ENCODE measurements around the gene CCNI.

Gene CCNI

DNA sequence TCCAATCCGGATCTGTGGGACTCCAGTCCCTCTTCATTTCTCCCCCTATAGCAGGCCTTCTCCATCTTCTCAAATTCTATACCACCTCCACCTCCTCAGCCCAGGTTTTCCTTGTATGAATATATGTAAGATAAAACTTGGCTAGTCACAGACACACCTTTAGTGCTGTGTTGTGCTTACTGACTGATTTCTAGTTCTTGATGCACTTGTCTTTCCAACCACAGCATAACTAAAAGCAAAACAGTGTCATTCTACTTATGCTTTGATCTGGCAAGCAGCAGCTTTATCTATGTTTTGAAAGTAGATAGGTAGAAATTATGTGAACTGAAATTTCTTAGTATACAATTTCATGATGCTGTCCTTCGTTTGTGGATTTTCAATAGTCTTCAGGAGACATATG lies 47.5 kb downstream of the CCNI start:
- Histone ChIP-seq H3K4me1 (ENCODE audit: control insufficient read depth in 2 of 2, insufficient read depth in 2 of 2, low read length in 2 of 2) (no peaks in the 10 kb centered on the region), H3K27ac (ENCODE audit: low read depth in 2 of 2, low read length in 2 of 2) (no peak overlapping the region), H3K9me3 (ENCODE audit: control insufficient read depth in 2 of 2, low read length in 2 of 2) (no peaks in the 10 kb centered on the region), H3K4me3 (ENCODE audit: low read length in 2 of 2) (no peak overlapping the region), H3K27me3 (ENCODE audit: control insufficient read depth in 2 of 2, insufficient read depth in 2 of 2, low read length in 2 of 2) (no peaks in the 10 kb centered on the region), H3K9ac (ENCODE audit: low read depth in 1 of 2, low read length in 2 of 2) (no peak overlapping the region), H3K36me3 (ENCODE audit: control insufficient read depth in 2 of 2, insufficient read depth in 2 of 2, low read length in 2 of 2) (peaks cover 41 to 79% of the 10 kb centered on the region in 2 donors)

DNA sequence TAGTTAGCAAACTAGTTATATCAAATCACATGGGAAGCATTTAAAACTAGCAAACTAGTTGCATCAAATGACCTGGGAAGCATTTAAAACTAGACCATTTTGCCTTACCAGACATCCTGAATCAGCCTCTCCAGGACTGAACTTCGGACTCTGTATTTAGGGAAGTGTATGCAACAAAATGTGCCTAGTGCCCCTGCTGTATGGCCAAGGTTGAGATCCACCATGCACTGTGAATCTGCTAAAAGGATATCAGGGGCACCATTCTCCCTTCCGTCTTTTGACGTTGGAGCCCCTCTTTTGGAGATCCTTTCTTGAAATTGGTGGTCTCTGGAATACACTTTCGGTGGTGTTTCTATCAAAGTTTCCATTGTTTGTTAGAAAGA lies 49.5 kb downstream of the CCNI start:
- H3K36me3 ChIP-seq (ENCODE audit: control insufficient read depth in 2 of 2, insufficient read depth in 2 of 2, low read length in 2 of 2) = peaks cover 35 to 64% of the 10 kb centered on the region in 2 donors
- H3K4me3 ChIP-seq (ENCODE audit: low read length in 2 of 2) = no peak overlapping the region
- H3K9ac ChIP-seq (ENCODE audit: low read depth in 1 of 2, low read length in 2 of 2) = no peak overlapping the region
- no peaks in the 10 kb centered on the region for H3K27me3 ChIP-seq (ENCODE audit: control insufficient read depth in 2 of 2, insufficient read depth in 2 of 2, low read length in 2 of 2)
- no peak overlapping the region for H3K27ac ChIP-seq (ENCODE audit: low read depth in 2 of 2, low read length in 2 of 2)
- no peaks in the 10 kb centered on the region for H3K4me1 ChIP-seq (ENCODE audit: control insufficient read depth in 2 of 2, insufficient read depth in 2 of 2, low read length in 2 of 2)
- no peaks in the 10 kb centered on the region for H3K9me3 ChIP-seq (ENCODE audit: control insufficient read depth in 2 of 2, low read length in 2 of 2)

- no peaks in the 10 kb centered on the region for H3K4me1 ChIP-seq (ENCODE audit: control insufficient read depth in 2 of 2, insufficient read depth in 2 of 2, low read length in 2 of 2)
- no peaks in the 10 kb centered on the region for H3K27me3 ChIP-seq (ENCODE audit: control insufficient read depth in 2 of 2, insufficient read depth in 2 of 2, low read length in 2 of 2)
- no peak overlapping the region for H3K27ac ChIP-seq (ENCODE audit: low read depth in 2 of 2, low read length in 2 of 2)
- H3K9me3 ChIP-seq (ENCODE audit: control insufficient read depth in 2 of 2, low read length in 2 of 2) = no peaks in the 10 kb centered on the region
- peaks cover 37 to 64% of the 10 kb centered on the region in 2 donors for H3K36me3 ChIP-seq (ENCODE audit: control insufficient read depth in 2 of 2, insufficient read depth in 2 of 2, low read length in 2 of 2)
- H3K9ac ChIP-seq (ENCODE audit: low read depth in 1 of 2, low read length in 2 of 2) = no peak overlapping the region
- no peak overlapping the region for H3K4me3 ChIP-seq (ENCODE audit: low read length in 2 of 2)
Measured at GRCh38 chr4:77025643-77026321, 50.0 kb downstream of the CCNI start.

DNA sequence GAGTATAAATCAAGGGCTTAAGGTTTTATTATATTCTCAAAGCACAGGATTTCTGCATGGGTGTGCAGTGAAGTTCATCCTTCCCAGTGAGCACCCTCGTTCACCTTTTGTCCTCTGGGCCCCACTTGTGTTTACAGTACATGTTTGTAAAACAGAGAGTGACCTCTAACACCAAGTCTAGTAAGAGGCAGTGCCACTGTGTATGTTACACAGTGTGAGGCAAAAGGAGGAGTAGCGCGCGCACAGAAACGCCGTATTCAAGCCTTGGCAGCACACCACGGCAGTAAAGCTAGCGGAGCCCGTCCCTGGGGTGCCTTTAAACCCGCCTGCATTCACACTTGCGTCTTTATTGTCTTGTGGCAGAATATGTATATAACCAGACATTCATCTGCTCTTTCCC lies 51.9 kb downstream of the CCNI start:
- Histone ChIP-seq H3K36me3 (ENCODE audit: control insufficient read depth in 2 of 2, insufficient read depth in 2 of 2, low read length in 2 of 2) (peaks cover 52 to 69% of the 10 kb centered on the region in 2 donors), H3K27me3 (ENCODE audit: control insufficient read depth in 2 of 2, insufficient read depth in 2 of 2, low read length in 2 of 2) (no peaks in the 10 kb centered on the region), H3K27ac (ENCODE audit: low read depth in 2 of 2, low read length in 2 of 2) (no peak overlapping the region), H3K9me3 (ENCODE audit: control insufficient read depth in 2 of 2, low read length in 2 of 2) (no peaks in the 10 kb centered on the region), H3K4me3 (ENCODE audit: low read length in 2 of 2) (no peak overlapping the region), H3K9ac (ENCODE audit: low read depth in 1 of 2, low read length in 2 of 2) (no peak overlapping the region), H3K4me1 (ENCODE audit: control insufficient read depth in 2 of 2, insufficient read depth in 2 of 2, low read length in 2 of 2) (no peaks in the 10 kb centered on the region)

GRCh38 chr4:77022560-77023179 lies 53.1 kb downstream of the CCNI start:
- no peak overlapping the region for H3K9ac ChIP-seq (ENCODE audit: low read depth in 1 of 2, low read length in 2 of 2)

GRCh38 chr4:77021614-77022089 lies 54.1 kb downstream of the CCNI start:
- Histone ChIP-seq H3K4me1 (ENCODE audit: control insufficient read depth in 2 of 2, insufficient read depth in 2 of 2, low read length in 2 of 2) (no peaks in the 10 kb centered on the region), H3K9ac (ENCODE audit: low read depth in 1 of 2, low read length in 2 of 2) (no peak overlapping the region), H3K9me3 (ENCODE audit: control insufficient read depth in 2 of 2, low read length in 2 of 2) (no peaks in the 10 kb centered on the region), H3K36me3 (ENCODE audit: control insufficient read depth in 2 of 2, insufficient read depth in 2 of 2, low read length in 2 of 2) (peaks cover 51 to 55% of the 10 kb centered on the region in 2 donors), H3K27me3 (ENCODE audit: control insufficient read depth in 2 of 2, insufficient read depth in 2 of 2, low read length in 2 of 2) (no peaks in the 10 kb centered on the region), H3K27ac (ENCODE audit: low read depth in 2 of 2, low read length in 2 of 2) (no peak overlapping the region), H3K4me3 (ENCODE audit: low read length in 2 of 2) (no peak overlapping the region)

More at GRCh38 chr4:77022560-77023179, 53.1 kb downstream of the CCNI start:
- Histone ChIP-seq H3K27me3 (ENCODE audit: control insufficient read depth in 2 of 2, insufficient read depth in 2 of 2, low read length in 2 of 2) (no peaks in the 10 kb centered on the region), H3K9me3 (ENCODE audit: control insufficient read depth in 2 of 2, low read length in 2 of 2) (no peaks in the 10 kb centered on the region), H3K4me1 (ENCODE audit: control insufficient read depth in 2 of 2, insufficient read depth in 2 of 2, low read length in 2 of 2) (no peaks in the 10 kb centered on the region), H3K36me3 (ENCODE audit: control insufficient read depth in 2 of 2, insufficient read depth in 2 of 2, low read length in 2 of 2) (peaks cover 50 to 61% of the 10 kb centered on the region in 2 donors), H3K27ac (ENCODE audit: low read depth in 2 of 2, low read length in 2 of 2) (no peak overlapping the region), H3K4me3 (ENCODE audit: low read length in 2 of 2) (no peak overlapping the region)

DNA sequence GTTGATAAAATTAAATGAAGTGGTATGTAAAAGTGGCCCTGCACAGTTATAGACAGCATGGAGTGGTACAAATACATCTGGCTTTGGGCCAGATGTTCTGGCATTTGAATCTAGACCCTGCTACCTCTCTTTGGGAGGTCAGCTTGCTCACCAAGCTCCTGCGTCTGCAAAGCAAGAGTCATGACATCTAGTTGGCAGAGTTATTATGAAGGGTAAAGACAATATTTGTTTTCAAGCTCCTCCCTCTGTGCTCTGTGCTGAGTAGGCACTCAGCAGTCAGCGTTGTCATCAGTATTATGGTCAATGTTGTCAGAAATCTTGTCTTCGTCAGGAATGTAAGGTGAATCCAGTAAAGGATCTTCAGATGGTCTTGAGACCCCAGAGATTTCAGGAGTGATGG lies 55.8 kb downstream of the CCNI start:
- no peaks in the 10 kb centered on the region for H3K9me3 ChIP-seq (ENCODE audit: control insufficient read depth in 2 of 2, low read length in 2 of 2)
- H3K27ac ChIP-seq (ENCODE audit: low read depth in 2 of 2, low read length in 2 of 2) = no peak overlapping the region
- peaks cover 56 to 64% of the 10 kb centered on the region in 2 donors for H3K36me3 ChIP-seq (ENCODE audit: control insufficient read depth in 2 of 2, insufficient read depth in 2 of 2, low read length in 2 of 2)
- no peak overlapping the region for H3K9ac ChIP-seq (ENCODE audit: low read depth in 1 of 2, low read length in 2 of 2)
- H3K4me1 ChIP-seq (ENCODE audit: control insufficient read depth in 2 of 2, insufficient read depth in 2 of 2, low read length in 2 of 2) = no peaks in the 10 kb centered on the region
- no peak overlapping the region for H3K4me3 ChIP-seq (ENCODE audit: low read length in 2 of 2)
- no peaks in the 10 kb centered on the region for H3K27me3 ChIP-seq (ENCODE audit: control insufficient read depth in 2 of 2, insufficient read depth in 2 of 2, low read length in 2 of 2)

DNA sequence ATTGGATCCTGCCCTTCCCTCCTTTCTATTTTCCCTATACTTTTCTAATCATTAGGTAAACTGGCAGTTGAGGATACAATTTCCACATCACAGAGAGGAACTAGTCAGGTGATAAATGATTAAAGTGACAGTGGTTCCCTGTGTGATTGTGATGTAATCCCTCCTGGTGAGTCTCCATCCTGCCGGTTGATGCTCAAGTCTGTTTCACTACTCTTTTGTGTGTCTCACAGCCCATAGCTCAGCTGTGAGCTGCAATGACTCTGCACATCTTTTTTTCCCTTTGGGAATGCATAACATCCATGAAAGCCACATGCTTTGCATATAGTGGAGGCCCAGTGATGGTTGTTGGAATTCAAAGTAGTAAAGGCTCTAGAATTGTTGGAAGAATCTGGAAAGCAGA lies 60.4 kb downstream of the CCNI start:
- Histone ChIP-seq H3K9me3 (ENCODE audit: control insufficient read depth in 2 of 2, low read length in 2 of 2) (no peaks in the 10 kb centered on the region), H3K27me3 (ENCODE audit: control insufficient read depth in 2 of 2, insufficient read depth in 2 of 2, low read length in 2 of 2) (no peaks in the 10 kb centered on the region), H3K27ac (ENCODE audit: low read depth in 2 of 2, low read length in 2 of 2) (no peak overlapping the region), H3K4me3 (ENCODE audit: low read length in 2 of 2) (no peak overlapping the region), H3K36me3 (ENCODE audit: control insufficient read depth in 2 of 2, insufficient read depth in 2 of 2, low read length in 2 of 2) (peaks cover 42 to 51% of the 10 kb centered on the region in 2 donors), H3K4me1 (ENCODE audit: control insufficient read depth in 2 of 2, insufficient read depth in 2 of 2, low read length in 2 of 2) (peaks cover 0 to 3% of the 10 kb centered on the region in 2 donors), H3K9ac (ENCODE audit: low read depth in 1 of 2, low read length in 2 of 2) (no peak overlapping the region)

DNA sequence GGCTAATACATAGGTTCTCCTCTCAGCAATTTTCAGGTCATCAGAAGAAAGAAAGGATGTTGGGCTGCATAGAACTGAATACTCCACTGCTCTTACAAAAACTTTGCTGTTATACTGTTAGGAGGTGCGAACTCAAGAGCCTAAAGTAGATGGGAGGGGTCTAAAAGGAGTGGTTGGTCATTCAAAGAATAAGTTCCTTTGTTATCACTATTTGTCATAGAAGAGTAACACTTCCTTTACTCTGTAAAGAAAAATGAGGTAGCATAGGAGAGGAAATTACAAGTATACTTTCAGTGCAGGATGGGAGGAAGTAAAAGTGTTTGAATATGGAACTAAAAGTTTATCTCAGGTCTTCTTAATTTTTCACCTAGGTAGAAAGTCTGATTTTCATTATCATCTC lies 61.5 kb downstream of the CCNI start:
- Histone ChIP-seq H3K9me3 (ENCODE audit: control insufficient read depth in 2 of 2, low read length in 2 of 2) (no peaks in the 10 kb centered on the region), H3K36me3 (ENCODE audit: control insufficient read depth in 2 of 2, insufficient read depth in 2 of 2, low read length in 2 of 2) (peaks cover 33 to 41% of the 10 kb centered on the region in 2 donors), H3K4me1 (ENCODE audit: control insufficient read depth in 2 of 2, insufficient read depth in 2 of 2, low read length in 2 of 2) (peaks cover 0 to 3% of the 10 kb centered on the region in 2 donors), H3K4me3 (ENCODE audit: low read length in 2 of 2) (no peak overlapping the region), H3K27ac (ENCODE audit: low read depth in 2 of 2, low read length in 2 of 2) (no peak overlapping the region), H3K9ac (ENCODE audit: low read depth in 1 of 2, low read length in 2 of 2) (no peak overlapping the region), H3K27me3 (ENCODE audit: control insufficient read depth in 2 of 2, insufficient read depth in 2 of 2, low read length in 2 of 2) (no peaks in the 10 kb centered on the region)

DNA sequence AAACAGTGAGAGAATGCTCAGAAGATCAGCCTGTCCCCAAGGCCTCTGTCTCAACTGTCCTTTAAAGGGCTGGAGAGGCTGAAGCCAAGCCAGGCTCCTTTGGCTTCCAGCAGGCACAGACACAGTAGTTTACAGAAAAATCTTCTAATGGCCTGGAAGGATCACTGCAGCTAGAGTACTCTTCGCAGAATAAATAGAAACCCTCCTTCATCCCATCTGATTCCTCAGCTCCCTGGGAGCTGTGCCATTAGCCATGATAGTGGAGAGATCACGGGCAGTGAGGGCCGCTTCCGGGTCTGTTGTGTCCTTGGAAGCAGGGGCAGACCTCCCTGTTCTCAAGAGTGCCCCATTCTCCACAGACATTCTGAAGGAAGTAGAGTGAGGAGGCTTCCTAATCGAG lies 63.1 kb downstream of the CCNI start:
- H3K4me3 ChIP-seq (ENCODE audit: low read length in 2 of 2) = no peak overlapping the region
- H3K4me1 ChIP-seq (ENCODE audit: control insufficient read depth in 2 of 2, insufficient read depth in 2 of 2, low read length in 2 of 2) = peaks cover 0 to 6% of the 10 kb centered on the region in 2 donors
- H3K27ac ChIP-seq (ENCODE audit: low read depth in 2 of 2, low read length in 2 of 2) = peak overlapping the region in 1 of 2 donors; percentile 38
- no peaks in the 10 kb centered on the region for H3K27me3 ChIP-seq (ENCODE audit: control insufficient read depth in 2 of 2, insufficient read depth in 2 of 2, low read length in 2 of 2)
- no peak overlapping the region for H3K9ac ChIP-seq (ENCODE audit: low read depth in 1 of 2, low read length in 2 of 2)
- no peaks in the 10 kb centered on the region for H3K9me3 ChIP-seq (ENCODE audit: control insufficient read depth in 2 of 2, low read length in 2 of 2)
- peaks cover 28 to 33% of the 10 kb centered on the region in 2 donors for H3K36me3 ChIP-seq (ENCODE audit: control insufficient read depth in 2 of 2, insufficient read depth in 2 of 2, low read length in 2 of 2)
